IgD-negative memory B cell (primary cell): ENCODE measurements around the gene WDR37. TPM values are rescaled to one million over a fixed set of nuclear protein-coding genes. Genes with fewer than 3 reads are reported as not detected.

ENCODE experiments used
- H3K27ac Mint-ChIP-seq, 3 donors: one replicate each; pipeline ENCODE4 v1.8.0; 2020 to 2022; ENCODE audit warnings: mild to moderate bottlenecking in 3 of 3, mixed read lengths in 3 of 3, moderate library complexity in 1 of 3
- H3K27me3 Mint-ChIP-seq: one replicate; pipeline ENCODE4 v1.8.0; 2021; ENCODE audit warnings: mixed read lengths
- H3K36me3 Mint-ChIP-seq: one replicate; pipeline ENCODE4 v1.8.0; 2020; ENCODE audit warnings: mild to moderate bottlenecking, mixed read lengths
- H3K4me1 Mint-ChIP-seq, 3 donors: one replicate each; pipeline ENCODE4 v1.8.0; 2020 to 2022; ENCODE audit warnings: mixed read lengths in 3 of 3, mild to moderate bottlenecking in 1 of 3
- H3K4me3 Mint-ChIP-seq, 4 donors: one replicate each; pipeline ENCODE4 v1.8.0; 2020 to 2022; ENCODE audit warnings: mild to moderate bottlenecking in 4 of 4, mixed read lengths in 4 of 4, moderate library complexity in 3 of 4
- H3K9me3 Mint-ChIP-seq, 3 donors: one replicate each; pipeline ENCODE4 v1.8.0; 2020 to 2021; ENCODE audit warnings: mixed read lengths in 3 of 3, mild to moderate bottlenecking in 1 of 3
- polyA plus RNA-seq: library from polyadenylated mRNA; unstranded; fragments of 300-500 nt; fragmentation: Illumina TruSeq; gene quantifications from one replicate; pipeline ENCODE4 v1.2.3, GENCODE V29; 2021

Gene WDR37
- polyA plus RNA-seq, 1 donor from 2014 or later, result 14.7 TPM

GRCh38 chr10:1147810-1148209 is 91.6 kb downstream of the WDR37 start:
- Mint-ChIP-seq H3K4me3 (no peak overlapping the region), H3K27me3 (peaks cover 5% of the 10 kb centered on the region), H3K4me1 (peaks cover 0 to 3% (median 0%) of the 10 kb centered on the region in 3 donors), H3K27ac (no peak overlapping the region), H3K36me3 (peaks cover 2% of the 10 kb centered on the region), H3K9me3 (peaks cover 9 to 22% (median 19%) of the 10 kb centered on the region in 3 donors)

- Mint-ChIP-seq H3K9me3 (peaks cover 8 to 19% (median 16%) of the 10 kb centered on the region in 3 donors), H3K36me3 (peaks cover 2% of the 10 kb centered on the region), H3K4me3 (peak overlapping the region in 1 of 4 donors; percentile 14), H3K4me1 (peaks cover 0 to 1% (median 0%) of the 10 kb centered on the region in 3 donors), H3K27me3 (peaks cover 2% of the 10 kb centered on the region), H3K27ac (no peak overlapping the region)
These were observed 92.8 kb downstream of the WDR37 start for GRCh38 chr10:1148855-1149605.

GRCh38 chr10:1149793-1150637 is 93.8 kb downstream of the WDR37 start:
- H3K9me3 Mint-ChIP-seq, result peaks cover 6 to 14% (median 7%) of the 10 kb centered on the region in 3 donors
- H3K27me3 Mint-ChIP-seq, result peaks cover 2% of the 10 kb centered on the region
- no peaks in the 10 kb centered on the region for H3K36me3 Mint-ChIP-seq
- H3K27ac Mint-ChIP-seq, result peak overlapping the region in 1 of 3 donors; percentile 19
- peaks cover 0 to 1% (median 0%) of the 10 kb centered on the region in 3 donors for H3K4me1 Mint-ChIP-seq
- no peak overlapping the region for H3K4me3 Mint-ChIP-seq

GRCh38 chr10:1150638-1150955 is 94.4 kb downstream of the WDR37 start:
- H3K27me3 Mint-ChIP-seq, result peaks cover 4% of the 10 kb centered on the region
- no peaks in the 10 kb centered on the region for H3K36me3 Mint-ChIP-seq
- peak overlapping the region in 1 of 3 donors; percentile 19 for H3K27ac Mint-ChIP-seq
- H3K4me1 Mint-ChIP-seq, result peaks cover 0 to 1% (median 0%) of the 10 kb centered on the region in 3 donors
- peaks cover 6 to 12% (median 6%) of the 10 kb centered on the region in 3 donors for H3K9me3 Mint-ChIP-seq
- H3K4me3 Mint-ChIP-seq, result no peak overlapping the region

GRCh38 chr10:1151076-1152033 is 95.2 kb downstream of the WDR37 start:
- no peaks in the 10 kb centered on the region for H3K36me3 Mint-ChIP-seq
- H3K4me3 Mint-ChIP-seq, result no peak overlapping the region
- H3K4me1 Mint-ChIP-seq, result peaks cover 0 to 1% (median 0%) of the 10 kb centered on the region in 3 donors
- H3K9me3 Mint-ChIP-seq, result peaks cover 0 to 6% (median 6%) of the 10 kb centered on the region in 3 donors
- no peak overlapping the region for H3K27ac Mint-ChIP-seq
- peaks cover 4% of the 10 kb centered on the region for H3K27me3 Mint-ChIP-seq

GRCh38 chr10:1152386-1153250 is 96.4 kb downstream of the WDR37 start:
- no peaks in the 10 kb centered on the region for H3K9me3 Mint-ChIP-seq
- H3K4me3 Mint-ChIP-seq, result no peak overlapping the region
- H3K4me1 Mint-ChIP-seq, result peaks cover 0 to 1% (median 0%) of the 10 kb centered on the region in 3 donors
- H3K27ac Mint-ChIP-seq, result no peak overlapping the region
- no peaks in the 10 kb centered on the region for H3K36me3 Mint-ChIP-seq
- H3K27me3 Mint-ChIP-seq, result peaks cover 4% of the 10 kb centered on the region

GRCh38 chr10:1153251-1153763 is 97.1 kb downstream of the WDR37 start:
- Mint-ChIP-seq H3K27ac (no peak overlapping the region), H3K9me3 (no peaks in the 10 kb centered on the region), H3K4me1 (peaks cover 0 to 1% (median 0%) of the 10 kb centered on the region in 3 donors), H3K36me3 (no peaks in the 10 kb centered on the region), H3K27me3 (peaks cover 4% of the 10 kb centered on the region), H3K4me3 (no peak overlapping the region)

GRCh38 chr10:1153805-1154351 is 97.7 kb downstream of the WDR37 start:
- Mint-ChIP-seq H3K9me3 (no peaks in the 10 kb centered on the region), H3K27ac (no peak overlapping the region), H3K4me3 (no peak overlapping the region), H3K36me3 (no peaks in the 10 kb centered on the region), H3K4me1 (peaks cover 0 to 1% (median 0%) of the 10 kb centered on the region in 3 donors), H3K27me3 (peaks cover 4% of the 10 kb centered on the region)

- H3K9me3 Mint-ChIP-seq, result no peaks in the 10 kb centered on the region
- no peak overlapping the region for H3K4me3 Mint-ChIP-seq
- no peak overlapping the region for H3K27ac Mint-ChIP-seq
- no peaks in the 10 kb centered on the region for H3K36me3 Mint-ChIP-seq
- H3K27me3 Mint-ChIP-seq, result peaks cover 4% of the 10 kb centered on the region
- H3K4me1 Mint-ChIP-seq, result no peaks in the 10 kb centered on the region
These were observed 98.5 kb downstream of the WDR37 start for GRCh38 chr10:1154531-1155295.

GRCh38 chr10:1155791-1156615 is 99.8 kb downstream of the WDR37 start:
- peaks cover 4% of the 10 kb centered on the region for H3K27me3 Mint-ChIP-seq
- no peaks in the 10 kb centered on the region for H3K9me3 Mint-ChIP-seq
- no peak overlapping the region for H3K27ac Mint-ChIP-seq
- H3K36me3 Mint-ChIP-seq, result no peaks in the 10 kb centered on the region
- no peak overlapping the region for H3K4me3 Mint-ChIP-seq
- no peaks in the 10 kb centered on the region for H3K4me1 Mint-ChIP-seq

- Mint-ChIP-seq H3K4me1 (no peaks in the 10 kb centered on the region), H3K4me3 (no peak overlapping the region), H3K9me3 (no peaks in the 10 kb centered on the region)
These were observed 100.4 kb downstream of the WDR37 start for GRCh38 chr10:1156616-1156886.

GRCh38 chr10:1156921-1157614 is 100.9 kb downstream of the WDR37 start:
- Mint-ChIP-seq H3K27ac (no peak overlapping the region), H3K27me3 (peaks cover 8% of the 10 kb centered on the region), H3K9me3 (no peaks in the 10 kb centered on the region), H3K4me3 (no peak overlapping the region), H3K4me1 (peaks cover 0 to 4% (median 0%) of the 10 kb centered on the region in 3 donors), H3K36me3 (no peaks in the 10 kb centered on the region)

More at GRCh38 chr10:1156616-1156886, 100.4 kb downstream of the WDR37 start:
- Mint-ChIP-seq H3K27ac (no peak overlapping the region), H3K27me3 (peaks cover 5% of the 10 kb centered on the region), H3K36me3 (no peaks in the 10 kb centered on the region)
